ENCODE measurements around the gene KRT31. TPM values are rescaled to one million over a fixed set of nuclear protein-coding genes. Genes with fewer than 3 reads are reported as not detected.
"Not testable (repeated sequence)": the region's sequence is repeated elsewhere in the genome, so short reads cannot be mapped to it uniquely, and the experiment has no call there.

Gene KRT31
- total and polyA plus RNA-seq, 2 of the 13 experiments (the other 11 are each of a cell fraction or from before 2014, with no cell fraction given): 0.05 TPM; not detected in 1

DNA sequence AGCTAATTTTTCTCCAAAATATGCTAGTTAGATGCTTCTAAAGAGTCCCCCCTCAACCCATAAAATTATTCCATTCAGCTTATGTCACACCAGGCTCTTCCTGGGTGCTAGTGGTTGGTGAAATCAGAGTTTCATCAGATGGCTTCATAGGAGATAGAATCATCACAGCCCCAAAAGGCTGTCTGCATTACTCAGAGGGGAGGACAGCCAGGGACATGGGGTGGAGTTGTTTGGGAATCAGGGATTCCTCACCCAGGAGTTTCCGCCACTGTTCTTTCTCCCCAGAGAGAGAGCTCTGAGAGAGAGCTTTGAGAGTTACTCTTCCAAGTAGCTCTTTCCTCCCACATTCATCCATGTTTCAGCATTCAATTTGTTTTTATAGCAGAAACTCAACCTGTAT, 15.0 kb downstream of the KRT31 start:
- ChIA-PET POLR2A (no interaction called here), CTCF (ENCODE audit: low intra/inter-chr PET ratio, low total read pairs) (no interaction called here)
- no TSS peak for BruUV-seq (replicated peaks)
- 95% methylated on average over 1 of the region's 1 CpG for WGBS (ENCODE audit: low lambda C conversion rate)
- H3K27ac ChIP-seq (ENCODE audit: extremely low read length, insufficient read depth, low read length): no peak overlapping the region
- H2AFZ ChIP-seq (ENCODE audit: low read length): no peak overlapping the region
- no peaks in the 10 kb centered on the region; a peak in 1 of 5 replicates for H3K27me3 ChIP-seq (ENCODE audit: control insufficient read depth in 1 of 2, insufficient read depth in 2 of 2, low read length in 2 of 2)
- in situ Hi-C loops (cut with HindIII; ENCODE audit: extremely low pct_ligation_motif_present, low pct_unique_long_range_greater_than_20kb) (no loop called here), intact Hi-C loops (cut with micrococcal nuclease; ENCODE audit: unreplicated experiment) (no loop called here)
- H3K4me3 ChIP-seq (replicated peaks in 1 of 3; ENCODE audit: insufficient read depth in 1 of 3, low read depth in 2 of 3, low read length in 3 of 3): no peak overlapping the region
- no peak for FAIRE-seq
- H3K79me2 ChIP-seq (ENCODE audit: insufficient read depth, low read length): no peaks in the 10 kb centered on the region
- H3K4me2 ChIP-seq (ENCODE audit: low read depth, low read length): no peak overlapping the region
- H3K9me3 ChIP-seq (ENCODE audit: low read length): peaks cover 9% of the 10 kb centered on the region
- no peak for ATAC-seq
- no peak for TF ChIP-seq ZNF589 (CRISPR knock-in tag; conservative IDR thresholded peaks at IDR 0.05)
- TF ChIP-seq HNRNPH1 (optimal IDR thresholded peaks at IDR 0.05; ENCODE audit: low read depth, low read length): no peak
- TF ChIP-seq NFKBIZ (CRISPR knock-in tag; IDR thresholded peaks at IDR 0.05): no peak
- TF ChIP-seq, protein P1, sequence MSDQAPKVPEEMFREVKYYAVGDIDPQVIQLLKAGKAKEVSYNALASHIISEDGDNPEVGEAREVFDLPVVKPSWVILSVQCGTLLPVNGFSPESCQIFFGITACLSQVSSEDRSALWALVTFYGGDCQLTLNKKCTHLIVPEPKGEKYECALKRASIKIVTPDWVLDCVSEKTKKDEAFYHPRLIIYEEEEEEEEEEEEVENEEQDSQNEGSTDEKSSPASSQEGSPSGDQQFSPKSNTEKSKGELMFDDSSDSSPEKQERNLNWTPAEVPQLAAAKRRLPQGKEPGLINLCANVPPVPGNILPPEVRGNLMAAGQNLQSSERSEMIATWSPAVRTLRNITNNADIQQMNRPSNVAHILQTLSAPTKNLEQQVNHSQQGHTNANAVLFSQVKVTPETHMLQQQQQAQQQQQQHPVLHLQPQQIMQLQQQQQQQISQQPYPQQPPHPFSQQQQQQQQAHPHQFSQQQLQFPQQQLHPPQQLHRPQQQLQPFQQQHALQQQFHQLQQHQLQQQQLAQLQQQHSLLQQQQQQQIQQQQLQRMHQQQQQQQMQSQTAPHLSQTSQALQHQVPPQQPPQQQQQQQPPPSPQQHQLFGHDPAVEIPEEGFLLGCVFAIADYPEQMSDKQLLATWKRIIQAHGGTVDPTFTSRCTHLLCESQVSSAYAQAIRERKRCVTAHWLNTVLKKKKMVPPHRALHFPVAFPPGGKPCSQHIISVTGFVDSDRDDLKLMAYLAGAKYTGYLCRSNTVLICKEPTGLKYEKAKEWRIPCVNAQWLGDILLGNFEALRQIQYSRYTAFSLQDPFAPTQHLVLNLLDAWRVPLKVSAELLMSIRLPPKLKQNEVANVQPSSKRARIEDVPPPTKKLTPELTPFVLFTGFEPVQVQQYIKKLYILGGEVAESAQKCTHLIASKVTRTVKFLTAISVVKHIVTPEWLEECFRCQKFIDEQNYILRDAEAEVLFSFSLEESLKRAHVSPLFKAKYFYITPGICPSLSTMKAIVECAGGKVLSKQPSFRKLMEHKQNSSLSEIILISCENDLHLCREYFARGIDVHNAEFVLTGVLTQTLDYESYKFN (CRISPR knock-in tag; conservative IDR thresholded peaks at IDR 0.05): no peak
- DNase-seq (ENCODE audit: low spot score): no peak
- no peaks in the 10 kb centered on the region for H4K20me1 ChIP-seq (ENCODE audit: insufficient read depth, low read length)
- no peak overlapping the region for H3K9ac ChIP-seq (ENCODE audit: insufficient read depth, low read depth, low read length)
- H3K36me3 ChIP-seq (replicated peaks in 1 of 2; ENCODE audit: control insufficient read depth in 1 of 2, insufficient read depth in 2 of 2, low read length in 2 of 2): no peaks in the 10 kb centered on the region
- 0 out of 2 replicates have a peak, but pooled peaks cover 4% of the 10 kb centered on the region for H3K4me1 ChIP-seq (ENCODE audit: insufficient read depth, low read length)

DNA sequence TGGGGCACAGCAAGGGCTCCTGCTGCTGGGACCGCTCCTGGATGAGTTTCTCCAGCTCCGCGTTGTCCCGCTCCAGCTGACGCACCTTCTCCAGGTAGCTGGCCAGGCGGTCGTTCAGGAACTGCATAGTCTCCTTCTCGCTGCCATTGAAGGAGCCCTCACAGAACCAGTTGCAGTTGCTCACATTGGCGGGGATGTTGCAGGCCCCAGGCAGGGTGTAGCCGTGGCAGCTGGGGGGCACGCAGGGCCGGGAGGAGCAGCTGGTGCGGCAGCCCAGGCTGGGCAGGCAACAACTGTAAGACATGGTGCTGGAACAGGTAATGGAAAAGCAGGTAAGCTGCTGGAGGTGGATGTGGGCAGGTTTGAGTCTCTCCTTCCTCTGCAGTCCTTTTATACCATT, 15.5 kb downstream of the KRT31 start, which contains the start of gene KRT34:
Gene KRT34 (minus strand): TSS at position 364 of the 400 bp plus-strand sequence. CDS start 60 bp downstream, at position 304.
- H3K27me3 ChIP-seq (ENCODE audit: control insufficient read depth in 1 of 2, insufficient read depth in 2 of 2, low read length in 2 of 2); H3K36me3 ChIP-seq (replicated peaks in 1 of 2; ENCODE audit: control insufficient read depth in 1 of 2, insufficient read depth in 2 of 2, low read length in 2 of 2); H3K9me3 ChIP-seq (ENCODE audit: low read length); H3K27ac ChIP-seq (ENCODE audit: extremely low read length, insufficient read depth, low read length); H3K9ac ChIP-seq (ENCODE audit: insufficient read depth, low read depth, low read length); H3K4me3 ChIP-seq (replicated peaks in 1 of 3; ENCODE audit: insufficient read depth in 1 of 3, low read depth in 2 of 3, low read length in 3 of 3); DNase-seq (ENCODE audit: low spot score); FAIRE-seq; H3K4me2 ChIP-seq (ENCODE audit: low read depth, low read length); in situ Hi-C loops (cut with HindIII; ENCODE audit: extremely low pct_ligation_motif_present, low pct_unique_long_range_greater_than_20kb); H3K4me1 ChIP-seq (ENCODE audit: insufficient read depth, low read length); CTCF ChIA-PET (ENCODE audit: low intra/inter-chr PET ratio, low total read pairs); intact Hi-C loops (cut with micrococcal nuclease; ENCODE audit: unreplicated experiment); H3K79me2 ChIP-seq (ENCODE audit: insufficient read depth, low read length); BruUV-seq (replicated peaks); ATAC-seq; H4K20me1 ChIP-seq (ENCODE audit: insufficient read depth, low read length); H2AFZ ChIP-seq (ENCODE audit: low read length); POLR2A ChIA-PET: not testable (repeated sequence)
- 48% methylated on average over 8 of the region's 13 CpGs for WGBS (ENCODE audit: low lambda C conversion rate)

DNA sequence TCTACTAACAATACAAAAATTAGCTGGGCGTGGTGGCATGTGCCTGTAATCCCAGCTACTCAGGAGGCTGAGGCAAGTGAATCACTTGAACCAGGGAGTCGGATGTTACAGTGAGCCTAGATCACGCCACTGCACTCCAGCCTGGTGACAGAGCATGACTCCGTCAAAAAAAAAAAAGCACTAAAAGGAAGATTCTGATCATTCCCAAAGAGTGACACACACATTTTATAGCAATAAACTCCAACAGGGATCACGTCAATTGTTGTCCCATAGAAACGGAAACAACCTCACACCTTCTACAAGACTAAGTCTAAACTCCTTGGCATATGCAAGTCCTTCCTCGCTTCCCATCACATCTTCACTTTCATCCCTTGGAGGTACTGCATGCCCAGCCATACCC, 17.3 kb downstream of the KRT31 start:
- in situ Hi-C loops (cut with HindIII; ENCODE audit: extremely low pct_ligation_motif_present, low pct_unique_long_range_greater_than_20kb); H3K9ac ChIP-seq (ENCODE audit: insufficient read depth, low read depth, low read length); H3K36me3 ChIP-seq (replicated peaks in 1 of 2; ENCODE audit: control insufficient read depth in 1 of 2, insufficient read depth in 2 of 2, low read length in 2 of 2); POLR2A ChIA-PET; FAIRE-seq; H3K79me2 ChIP-seq (ENCODE audit: insufficient read depth, low read length); H2AFZ ChIP-seq (ENCODE audit: low read length); H3K4me1 ChIP-seq (ENCODE audit: insufficient read depth, low read length); BruUV-seq (replicated peaks); ATAC-seq; intact Hi-C loops (cut with micrococcal nuclease; ENCODE audit: unreplicated experiment); H3K27me3 ChIP-seq (ENCODE audit: control insufficient read depth in 1 of 2, insufficient read depth in 2 of 2, low read length in 2 of 2); H3K9me3 ChIP-seq (ENCODE audit: low read length); DNase-seq (ENCODE audit: low spot score); H3K4me2 ChIP-seq (ENCODE audit: low read depth, low read length); H4K20me1 ChIP-seq (ENCODE audit: insufficient read depth, low read length); H3K27ac ChIP-seq (ENCODE audit: extremely low read length, insufficient read depth, low read length); H3K4me3 ChIP-seq (replicated peaks in 1 of 3; ENCODE audit: insufficient read depth in 1 of 3, low read depth in 2 of 3, low read length in 3 of 3); CTCF ChIA-PET (ENCODE audit: low intra/inter-chr PET ratio, low total read pairs): not testable (repeated sequence)
- WGBS (ENCODE audit: low lambda C conversion rate): 42% methylated on average over 7 of the region's 7 CpGs
